ENCODE data around the gene ZNF831.

The ZNF831 gene

DNA sequence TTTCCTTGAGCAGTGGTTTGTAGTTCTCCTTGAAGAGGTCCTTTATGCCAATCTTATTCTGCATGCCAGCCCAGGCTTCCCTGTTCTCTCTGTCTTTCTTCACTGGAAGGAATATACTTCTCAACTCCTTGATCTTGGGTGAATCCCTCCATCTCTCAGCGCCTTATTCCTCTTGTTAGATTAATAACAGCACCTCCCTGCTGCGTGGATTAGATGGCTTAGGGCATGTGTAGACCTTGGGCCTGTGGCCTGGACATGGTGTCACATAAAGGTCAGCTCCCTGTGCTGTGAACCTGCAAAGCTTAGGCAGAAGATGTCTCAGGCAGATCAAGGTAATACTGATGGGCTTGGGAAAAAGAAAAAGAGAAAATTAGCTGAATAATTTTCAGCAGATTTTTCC is 18.3 kb downstream of the ZNF831 start:
- TF ChIP-seq, protein P1, sequence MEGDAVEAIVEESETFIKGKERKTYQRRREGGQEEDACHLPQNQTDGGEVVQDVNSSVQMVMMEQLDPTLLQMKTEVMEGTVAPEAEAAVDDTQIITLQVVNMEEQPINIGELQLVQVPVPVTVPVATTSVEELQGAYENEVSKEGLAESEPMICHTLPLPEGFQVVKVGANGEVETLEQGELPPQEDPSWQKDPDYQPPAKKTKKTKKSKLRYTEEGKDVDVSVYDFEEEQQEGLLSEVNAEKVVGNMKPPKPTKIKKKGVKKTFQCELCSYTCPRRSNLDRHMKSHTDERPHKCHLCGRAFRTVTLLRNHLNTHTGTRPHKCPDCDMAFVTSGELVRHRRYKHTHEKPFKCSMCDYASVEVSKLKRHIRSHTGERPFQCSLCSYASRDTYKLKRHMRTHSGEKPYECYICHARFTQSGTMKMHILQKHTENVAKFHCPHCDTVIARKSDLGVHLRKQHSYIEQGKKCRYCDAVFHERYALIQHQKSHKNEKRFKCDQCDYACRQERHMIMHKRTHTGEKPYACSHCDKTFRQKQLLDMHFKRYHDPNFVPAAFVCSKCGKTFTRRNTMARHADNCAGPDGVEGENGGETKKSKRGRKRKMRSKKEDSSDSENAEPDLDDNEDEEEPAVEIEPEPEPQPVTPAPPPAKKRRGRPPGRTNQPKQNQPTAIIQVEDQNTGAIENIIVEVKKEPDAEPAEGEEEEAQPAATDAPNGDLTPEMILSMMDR (conservative IDR thresholded peaks at IDR 0.05; ENCODE audit: low read length): no peak
- H3K4me3 ChIP-seq (ENCODE audit: low read length): no peak overlapping the region
- no peak for DNase-seq (ENCODE audit: low read depth)

DNA sequence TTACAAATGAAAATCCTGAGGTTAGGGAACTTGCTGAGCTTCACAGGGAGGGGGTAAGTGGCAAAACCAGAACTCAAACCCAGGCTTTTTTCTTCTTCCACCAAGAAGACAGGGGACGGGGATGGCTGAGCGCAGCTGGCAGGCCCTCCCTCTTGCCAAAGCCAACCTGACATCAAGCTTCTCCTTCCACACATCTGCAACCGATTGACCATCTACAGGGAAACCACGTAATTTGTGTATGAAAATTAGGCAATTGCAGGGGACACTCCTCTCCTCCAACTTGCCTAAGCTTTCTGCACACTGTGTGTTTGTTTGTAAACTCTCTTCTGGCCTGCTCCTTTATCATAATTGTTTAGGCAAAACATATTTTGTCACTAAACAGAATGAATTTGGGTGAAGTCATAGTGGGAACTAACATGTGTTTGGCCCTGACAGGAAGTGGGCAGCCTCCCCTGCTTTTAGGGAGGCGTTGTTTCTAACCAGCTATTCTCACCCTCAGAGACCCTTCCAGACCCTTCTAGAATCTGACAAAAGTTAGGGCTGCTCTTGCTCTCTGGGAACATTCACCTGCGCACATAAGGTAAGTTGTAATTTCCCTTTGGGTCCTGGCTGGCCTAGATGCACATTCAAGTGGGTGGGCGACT is 18.9 kb downstream of the ZNF831 start:
- TF ChIP-seq, protein P1 (conservative IDR thresholded peaks at IDR 0.05; ENCODE audit: low read length): no peak
- no peak for DNase-seq (ENCODE audit: low read depth)
- no peak overlapping the region for H3K4me3 ChIP-seq (ENCODE audit: low read length)

DNA sequence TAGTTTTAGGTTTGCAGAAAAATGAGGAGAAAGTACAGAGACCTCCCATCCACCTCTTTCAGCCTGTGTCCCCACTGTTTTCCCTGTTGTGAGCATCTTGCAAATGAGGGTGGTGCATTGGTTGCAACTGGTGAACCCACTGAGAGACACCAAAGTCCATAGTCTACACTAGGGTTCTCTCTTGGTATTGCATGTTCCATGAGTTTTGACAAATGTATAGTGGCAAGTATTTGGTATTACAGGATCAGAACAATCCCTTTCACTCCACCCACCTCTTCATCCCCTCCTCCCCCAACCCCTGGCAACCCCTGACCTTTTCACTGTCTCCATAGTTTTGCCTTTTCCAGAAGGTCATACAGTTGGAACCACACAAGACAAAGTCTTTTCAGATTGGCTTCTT is 20.1 kb downstream of the ZNF831 start:
- DNase-seq (ENCODE audit: low read depth): no peak
- TF ChIP-seq, protein P1 (conservative IDR thresholded peaks at IDR 0.05; ENCODE audit: low read length): no peak
- H3K4me3 ChIP-seq (ENCODE audit: low read length): no peak overlapping the region

DNA sequence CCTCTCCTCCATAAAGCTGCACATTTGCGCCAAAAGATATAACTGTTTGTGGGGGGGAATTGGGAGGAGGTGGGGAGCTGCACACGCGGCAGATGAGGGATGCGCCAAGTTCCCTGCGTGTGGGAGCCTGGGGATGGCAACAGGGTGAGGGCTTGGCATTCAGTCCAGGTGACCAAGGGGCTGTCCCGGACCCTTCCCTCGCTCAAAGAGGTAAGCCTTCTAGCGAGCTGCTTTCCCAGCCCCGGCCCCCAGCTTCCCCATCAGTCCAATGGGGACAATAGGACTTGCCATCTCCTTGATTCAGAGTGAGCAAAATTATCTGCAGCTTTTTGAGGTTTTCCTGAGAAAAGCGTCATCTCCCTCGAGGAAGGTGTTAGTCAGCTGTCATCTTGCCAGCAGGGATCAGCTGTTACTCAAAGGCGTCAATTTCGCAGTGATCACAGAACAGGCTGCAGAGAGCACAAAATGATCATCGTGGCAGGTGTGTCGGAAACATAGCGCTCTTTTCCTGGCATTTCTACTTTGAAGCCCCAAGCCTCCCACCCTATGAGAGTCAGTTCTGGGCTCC is 21.3 kb downstream of the ZNF831 start:
- no peak for DNase-seq (ENCODE audit: low read depth)
- H3K4me3 ChIP-seq (ENCODE audit: low read length): no peak overlapping the region
- TF ChIP-seq, protein P1 (conservative IDR thresholded peaks at IDR 0.05; ENCODE audit: low read length): no peak

DNA sequence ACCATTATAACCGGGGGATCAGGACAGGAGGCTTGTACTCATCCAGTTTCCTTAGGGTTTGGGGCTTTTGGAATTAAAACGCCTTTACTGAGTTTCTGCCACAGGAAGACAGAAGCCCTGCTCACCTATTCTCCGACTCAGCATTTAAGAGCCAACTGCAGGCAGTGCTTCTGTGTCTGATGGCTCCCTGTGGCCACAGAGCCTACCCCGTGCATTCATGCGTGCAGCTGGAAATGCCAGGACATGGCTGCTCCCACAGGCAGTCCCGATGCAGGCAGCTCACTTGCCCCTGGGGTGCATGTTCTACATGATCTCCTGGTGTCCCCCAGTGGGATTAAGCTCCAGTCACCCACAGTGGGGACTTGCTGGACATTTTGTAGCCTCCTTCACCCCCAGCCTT is 22.2 kb downstream of the ZNF831 start:
- no peak for DNase-seq (ENCODE audit: low read depth)
- no peak overlapping the region for H3K4me3 ChIP-seq (ENCODE audit: low read length)
- TF ChIP-seq, protein P1 (conservative IDR thresholded peaks at IDR 0.05; ENCODE audit: low read length): no peak

DNA sequence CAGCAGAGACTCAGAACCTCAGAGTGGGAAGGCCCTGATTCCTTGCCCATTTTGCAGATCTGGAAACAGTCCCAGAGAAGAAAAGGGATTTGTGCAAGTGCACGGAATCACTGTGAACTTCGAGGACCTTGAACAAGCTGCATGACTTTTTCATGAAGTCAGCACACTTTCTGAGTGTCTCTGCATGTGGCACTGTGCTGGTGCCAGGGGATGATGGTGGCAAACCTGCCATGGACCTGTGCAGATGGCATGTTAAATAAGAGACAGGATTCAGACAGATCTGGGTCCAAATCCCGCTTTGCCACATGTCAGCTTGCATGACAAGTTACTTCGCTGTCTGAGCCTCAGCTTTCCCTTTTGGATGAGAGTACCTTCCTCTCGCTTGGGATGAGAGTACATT is 26.8 kb downstream of the ZNF831 start:
- H3K4me3 ChIP-seq (ENCODE audit: low read length): no peak overlapping the region
- DNase-seq (ENCODE audit: low read depth): no peak
- TF ChIP-seq, protein P1 (conservative IDR thresholded peaks at IDR 0.05; ENCODE audit: low read length): no peak

DNA sequence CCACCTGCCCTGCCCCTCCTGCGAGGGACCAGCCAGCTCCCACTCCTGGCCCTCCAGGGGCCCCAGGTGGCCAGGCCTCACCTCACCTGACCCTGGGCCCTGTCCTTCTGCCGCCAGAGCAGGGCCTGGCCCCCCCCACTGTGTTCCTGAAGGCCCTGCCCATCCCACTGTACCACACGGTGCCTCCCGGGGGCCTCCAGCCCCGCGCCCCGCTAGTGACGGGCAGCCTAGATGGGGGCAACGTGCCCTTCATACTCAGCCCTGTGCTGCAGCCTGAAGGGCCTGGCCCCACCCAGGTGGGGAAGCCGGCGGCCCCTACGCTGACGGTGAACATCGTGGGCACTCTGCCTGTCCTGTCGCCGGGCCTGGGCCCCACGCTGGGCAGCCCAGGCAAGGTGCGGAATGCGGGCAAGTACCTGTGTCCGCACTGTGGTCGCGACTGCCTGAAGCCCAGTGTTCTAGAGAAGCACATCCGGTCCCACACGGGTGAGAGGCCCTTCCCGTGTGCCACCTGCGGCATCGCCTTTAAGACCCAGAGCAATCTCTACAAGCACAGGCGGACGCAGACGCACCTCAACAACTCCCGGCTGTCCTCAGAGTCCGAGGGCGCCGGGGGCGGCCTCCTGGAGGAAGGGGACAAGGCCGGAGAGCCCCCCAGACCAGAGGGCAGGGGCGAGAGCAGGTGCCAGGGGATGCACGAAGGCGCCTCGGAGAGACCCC is 27.6 kb downstream of the ZNF831 start:
- DNase-seq (ENCODE audit: low read depth): no peak
- H3K4me3 ChIP-seq (ENCODE audit: low read length): no peak overlapping the region
- TF ChIP-seq, protein P1 (conservative IDR thresholded peaks at IDR 0.05; ENCODE audit: low read length): no peak

Measured in AG10803 (cell line).